Measurements from ENCODE around the gene COPB2.

GRCh38 chr3:139425745-139426400 lies 36.4 kb upstream of the COPB2 start:
- TF ChIP-seq, protein P1, sequence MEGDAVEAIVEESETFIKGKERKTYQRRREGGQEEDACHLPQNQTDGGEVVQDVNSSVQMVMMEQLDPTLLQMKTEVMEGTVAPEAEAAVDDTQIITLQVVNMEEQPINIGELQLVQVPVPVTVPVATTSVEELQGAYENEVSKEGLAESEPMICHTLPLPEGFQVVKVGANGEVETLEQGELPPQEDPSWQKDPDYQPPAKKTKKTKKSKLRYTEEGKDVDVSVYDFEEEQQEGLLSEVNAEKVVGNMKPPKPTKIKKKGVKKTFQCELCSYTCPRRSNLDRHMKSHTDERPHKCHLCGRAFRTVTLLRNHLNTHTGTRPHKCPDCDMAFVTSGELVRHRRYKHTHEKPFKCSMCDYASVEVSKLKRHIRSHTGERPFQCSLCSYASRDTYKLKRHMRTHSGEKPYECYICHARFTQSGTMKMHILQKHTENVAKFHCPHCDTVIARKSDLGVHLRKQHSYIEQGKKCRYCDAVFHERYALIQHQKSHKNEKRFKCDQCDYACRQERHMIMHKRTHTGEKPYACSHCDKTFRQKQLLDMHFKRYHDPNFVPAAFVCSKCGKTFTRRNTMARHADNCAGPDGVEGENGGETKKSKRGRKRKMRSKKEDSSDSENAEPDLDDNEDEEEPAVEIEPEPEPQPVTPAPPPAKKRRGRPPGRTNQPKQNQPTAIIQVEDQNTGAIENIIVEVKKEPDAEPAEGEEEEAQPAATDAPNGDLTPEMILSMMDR (IDR thresholded peaks at IDR 0.05; ENCODE audit: borderline replicate concordance, extremely low read depth, low read length, poor library complexity, severe bottlenecking) = no peak
- no peak for TF ChIP-seq EZH2 (IDR thresholded peaks at IDR 0.05; ENCODE audit: borderline replicate concordance, low read depth, low read length, severe bottlenecking)

All from DND-41 (cell line).